Hematopoietic multipotent progenitor cell treated with erythropoietin and hydrocortisone succinate and interleukin-3 and kit ligand, for 6 days (in vitro differentiated cells): Measurements from ENCODE around the gene LRRC10B.

ENCODE experiments used
- DNase-seq: peaks from one replicate; pipeline ENCODE4 v3.0.0-alpha.2; 2015

The LRRC10B gene

DNA sequence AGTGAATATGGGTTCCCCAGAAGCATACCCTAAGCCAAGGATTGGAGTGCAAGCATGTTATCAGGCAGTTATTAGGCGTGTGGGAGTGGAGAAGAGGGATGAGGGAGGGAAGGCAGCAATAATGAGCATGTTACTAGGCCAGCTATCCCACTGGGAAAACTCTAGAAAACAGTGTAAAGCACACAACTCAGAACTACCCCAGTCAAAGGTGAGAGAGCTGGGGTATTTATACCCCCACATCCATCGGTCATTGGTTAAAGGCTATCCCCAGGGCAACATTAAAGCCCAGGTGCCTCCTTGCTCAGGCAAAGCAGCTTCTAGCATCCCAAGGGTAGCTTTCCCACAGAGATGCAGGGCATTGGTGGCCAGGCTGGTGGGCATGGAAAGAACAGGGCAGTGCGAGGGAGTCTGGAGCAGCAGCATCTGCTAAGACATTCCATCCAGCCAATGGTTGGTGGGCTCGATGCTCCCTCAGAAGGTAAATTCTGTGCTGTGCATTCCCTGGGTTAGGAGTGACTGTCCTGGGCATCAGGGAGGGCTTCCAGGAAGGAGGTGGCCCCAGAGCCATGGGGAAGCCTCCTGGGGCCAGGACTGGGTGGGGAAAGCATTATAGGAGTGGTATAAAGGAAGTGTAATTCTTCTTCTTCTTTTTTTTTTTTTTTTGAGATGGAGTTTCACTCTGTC, 21.1 kb upstream of the LRRC10B start:
- no peak for DNase-seq

DNA sequence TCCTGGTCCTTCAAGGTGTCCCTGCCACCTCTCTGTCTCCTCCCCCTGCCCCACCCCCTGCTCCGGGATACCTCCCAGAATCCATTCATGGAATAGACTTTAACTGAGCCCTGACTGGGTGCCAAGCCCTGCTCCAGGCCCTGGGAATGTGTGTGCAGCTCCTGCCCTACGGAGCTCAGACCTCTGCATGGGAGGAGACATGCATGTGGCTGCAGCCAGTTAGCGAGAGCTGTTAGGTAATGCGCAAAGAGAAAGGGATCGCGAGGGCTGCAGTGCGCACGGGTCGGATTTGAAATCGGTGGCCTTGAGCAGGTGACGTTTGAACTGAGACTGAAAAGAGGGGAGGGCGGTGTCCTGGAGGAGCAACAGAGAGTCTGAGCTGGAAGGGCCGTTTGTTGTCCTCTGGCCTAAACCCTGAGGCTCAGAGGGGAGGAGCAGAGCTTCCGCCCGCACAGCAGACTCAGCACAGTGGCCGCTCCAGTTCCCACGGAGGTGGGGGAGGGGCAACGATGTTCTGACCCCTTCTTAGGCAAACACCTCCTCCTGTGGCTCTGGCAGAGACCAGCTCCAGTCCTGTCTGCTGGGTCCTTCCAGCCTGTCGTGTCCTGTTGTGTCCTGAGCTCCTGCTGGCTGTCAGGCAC, 19.8 kb upstream of the LRRC10B start:
- no peak for DNase-seq

DNA sequence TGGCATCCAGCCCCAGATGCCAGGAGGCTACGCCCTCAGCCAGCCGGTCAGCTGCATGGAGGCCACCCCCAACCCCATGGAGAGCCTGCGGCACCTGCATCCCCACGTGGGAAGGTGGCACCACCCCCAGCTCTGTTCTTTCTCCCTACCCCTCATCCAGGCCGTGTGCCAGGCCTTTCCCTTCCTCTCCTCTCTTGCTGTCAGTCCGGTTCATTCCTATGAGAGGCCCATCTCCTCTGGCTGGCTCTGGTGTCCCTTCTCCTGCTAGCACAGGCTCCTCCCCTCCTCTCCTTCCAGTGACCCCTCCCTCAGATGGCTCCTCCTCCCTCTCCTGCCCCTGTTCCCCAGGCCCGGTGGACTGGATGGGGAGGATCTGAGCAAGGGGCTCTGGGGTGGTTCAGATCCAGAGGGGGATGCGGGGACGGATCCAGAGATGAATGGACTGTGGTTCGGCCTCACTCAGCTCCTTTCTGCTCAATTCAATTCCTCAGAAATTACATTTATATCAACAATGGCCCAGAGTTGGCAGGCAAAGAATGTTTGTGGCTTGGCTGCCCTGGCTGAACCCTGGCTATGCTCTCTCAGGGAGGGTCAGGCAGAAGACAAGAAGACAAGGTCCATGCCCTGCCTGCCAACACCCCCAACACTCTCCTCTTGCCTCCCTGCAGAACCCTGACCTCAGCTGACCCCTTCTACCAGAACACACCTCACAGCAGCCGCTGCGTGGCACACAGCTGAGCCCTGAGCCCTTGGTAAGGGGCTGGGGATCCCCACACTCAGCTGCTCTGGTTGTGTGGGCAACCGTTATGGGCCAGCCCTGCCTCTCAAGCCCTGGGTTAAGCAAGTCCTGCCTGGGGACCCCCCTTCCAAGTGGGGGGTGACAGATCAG, 18.5 kb upstream of the LRRC10B start:
- DNase-seq, result no peak

- DNase-seq, result no peak
Measured at GRCh38 chr11:61491736-61492395, 16.7 kb upstream of the LRRC10B start.

DNA sequence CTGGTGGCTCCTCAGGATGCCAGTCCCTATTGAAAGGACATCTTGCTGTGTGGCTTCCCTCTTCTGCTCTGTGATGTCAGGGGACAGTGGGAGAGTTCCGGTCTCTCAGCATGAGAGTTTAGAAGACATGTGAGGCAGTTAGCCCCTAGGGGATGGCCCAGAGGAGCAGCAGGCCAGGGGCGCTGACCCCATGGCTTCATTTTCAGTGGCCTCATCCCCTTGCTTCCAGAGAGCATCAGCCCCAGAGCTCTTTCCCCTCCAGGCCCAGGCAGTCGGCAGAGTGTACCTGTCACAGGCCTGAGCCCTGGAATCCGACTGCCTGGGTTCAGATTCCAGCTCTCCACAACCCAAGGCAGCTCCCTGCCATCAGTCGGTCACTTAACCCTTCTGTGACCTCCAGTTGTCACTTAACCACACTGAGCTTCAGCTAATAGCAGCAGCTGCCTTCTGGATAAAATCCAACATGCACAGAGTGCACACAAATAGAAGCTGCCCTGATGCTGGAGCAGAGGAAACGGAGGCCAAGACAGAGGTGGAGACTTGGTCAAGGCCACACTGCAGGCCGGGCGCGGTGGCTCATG, 14.1 kb upstream of the LRRC10B start:
- DNase-seq, result no peak

- DNase-seq, result no peak
Measured at GRCh38 chr11:61495801-61496601, 12.5 kb upstream of the LRRC10B start.

GRCh38 chr11:61496602-61497400, 11.7 kb upstream of the LRRC10B start:
- no peak for DNase-seq

DNA sequence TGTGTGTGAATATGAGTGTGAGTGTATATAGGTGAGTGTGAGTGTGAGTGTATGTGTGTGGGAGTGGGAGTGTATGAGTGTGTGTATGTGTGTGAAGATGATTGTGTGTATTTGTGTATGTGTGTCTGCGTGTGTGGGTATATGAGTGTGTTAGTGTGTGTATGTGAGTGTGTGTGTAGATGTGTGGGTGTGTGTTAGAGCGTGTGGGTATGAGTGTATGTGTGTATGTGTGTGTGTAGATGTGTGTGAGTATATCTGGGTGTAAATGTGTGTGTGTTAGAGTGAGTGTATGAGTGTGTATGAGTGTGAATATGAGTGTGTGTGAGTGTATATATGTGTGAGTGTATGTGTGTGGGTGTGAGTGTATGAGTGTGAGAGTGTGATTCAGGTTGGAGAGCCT, 11.1 kb upstream of the LRRC10B start:
- DNase-seq, result no peak

DNA sequence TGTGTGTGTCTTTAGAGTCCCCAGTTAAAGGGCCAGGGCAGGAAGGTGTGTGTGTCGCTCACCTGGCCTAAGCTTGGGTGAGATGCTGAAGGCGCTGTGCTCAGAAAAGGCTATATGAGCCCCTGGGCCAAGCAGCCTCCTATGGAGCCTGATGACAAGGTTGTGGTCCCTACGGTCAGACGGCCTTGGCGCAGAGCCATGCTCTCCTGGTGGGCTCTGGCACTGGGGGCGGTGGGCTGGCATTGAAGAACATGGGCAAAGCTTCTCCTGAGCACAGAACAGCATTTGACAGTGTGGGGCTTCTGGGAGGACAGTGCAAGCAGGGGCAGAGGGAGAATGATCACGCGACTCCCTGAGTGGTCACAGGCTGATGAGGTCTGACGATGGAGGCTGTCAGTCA, 10.7 kb upstream of the LRRC10B start:
- no peak for DNase-seq

- DNase-seq, result no peak
Measured at GRCh38 chr11:61498767-61499341, 9.7 kb upstream of the LRRC10B start.

DNA sequence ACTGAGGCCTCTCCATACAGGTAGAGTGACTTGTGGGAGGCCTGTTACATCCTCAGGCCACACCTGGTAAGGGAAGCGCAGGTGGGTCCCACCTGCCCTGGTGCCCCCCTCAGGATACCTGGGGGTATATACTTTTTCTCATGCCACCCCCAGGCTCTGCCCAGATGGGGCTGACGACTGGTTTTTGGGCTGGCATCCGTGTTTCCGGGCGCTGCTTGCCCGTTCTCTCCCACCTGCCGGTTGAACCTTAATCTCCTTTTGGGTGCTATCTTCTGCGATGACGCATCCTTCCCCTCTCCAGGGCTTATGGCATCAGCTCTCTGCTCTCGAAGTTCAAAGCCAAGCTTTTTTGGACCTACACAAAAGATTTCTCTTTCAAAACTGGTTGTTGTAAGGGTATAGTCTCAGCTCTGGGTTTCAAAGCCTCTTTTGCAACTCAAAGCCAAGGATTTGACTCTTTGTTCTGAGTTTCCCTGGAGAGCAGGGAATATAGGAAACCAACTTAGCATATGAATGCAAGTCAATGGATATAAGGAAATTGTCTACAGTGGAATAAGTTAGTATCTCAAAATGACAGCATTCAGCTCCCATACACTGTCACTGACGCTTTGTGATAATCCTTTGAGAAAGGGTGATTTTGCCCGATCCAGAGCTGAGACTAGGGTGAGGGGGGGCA, 8.6 kb upstream of the LRRC10B start:
- DNase-seq, result no peak

DNA sequence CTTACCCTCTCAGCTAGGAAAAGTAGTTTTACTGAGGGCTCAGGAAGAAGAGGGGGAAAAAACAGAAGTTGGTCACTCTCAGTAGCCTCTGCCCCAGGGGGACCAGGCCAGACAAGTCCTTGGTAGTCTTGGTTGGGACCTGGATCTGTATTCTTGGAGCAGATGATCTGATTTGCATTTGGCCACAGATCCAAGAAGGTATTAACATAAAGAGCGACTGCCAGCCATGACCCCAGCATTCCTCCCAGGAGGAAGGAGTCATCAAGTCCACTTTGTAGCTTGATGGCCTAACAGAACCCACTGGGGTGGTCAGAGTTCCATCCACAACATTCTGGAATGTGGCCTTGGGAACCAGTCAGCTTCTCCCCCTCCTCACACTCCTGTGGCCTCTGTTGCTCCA, 6.0 kb upstream of the LRRC10B start:
- DNase-seq, result no peak

- no peak for DNase-seq
Measured at GRCh38 chr11:61503135-61503770, 5.3 kb upstream of the LRRC10B start.

DNA sequence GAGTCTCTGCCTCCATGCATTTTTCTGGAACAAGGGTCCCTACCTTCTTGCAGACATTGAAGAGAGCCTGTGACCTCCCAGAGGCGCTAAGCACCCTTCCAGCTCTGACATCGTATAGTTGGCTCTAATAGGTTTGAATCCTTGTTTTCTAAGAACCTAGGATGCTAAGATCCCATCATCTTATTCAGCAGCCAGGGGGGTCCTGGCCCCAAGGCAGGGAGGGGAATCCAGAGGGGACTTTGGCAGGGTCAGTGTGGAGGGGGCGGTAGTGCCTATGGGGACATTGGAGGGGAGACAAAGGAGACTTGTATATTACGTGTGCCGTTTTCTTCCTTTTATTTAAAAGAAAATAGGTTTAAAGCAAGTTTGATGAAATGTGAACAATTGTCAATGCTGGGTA, 3.4 kb upstream of the LRRC10B start:
- DNase-seq, result no peak

- no peak for DNase-seq
Measured at GRCh38 chr11:61505640-61506155, 2.9 kb upstream of the LRRC10B start.

DNA sequence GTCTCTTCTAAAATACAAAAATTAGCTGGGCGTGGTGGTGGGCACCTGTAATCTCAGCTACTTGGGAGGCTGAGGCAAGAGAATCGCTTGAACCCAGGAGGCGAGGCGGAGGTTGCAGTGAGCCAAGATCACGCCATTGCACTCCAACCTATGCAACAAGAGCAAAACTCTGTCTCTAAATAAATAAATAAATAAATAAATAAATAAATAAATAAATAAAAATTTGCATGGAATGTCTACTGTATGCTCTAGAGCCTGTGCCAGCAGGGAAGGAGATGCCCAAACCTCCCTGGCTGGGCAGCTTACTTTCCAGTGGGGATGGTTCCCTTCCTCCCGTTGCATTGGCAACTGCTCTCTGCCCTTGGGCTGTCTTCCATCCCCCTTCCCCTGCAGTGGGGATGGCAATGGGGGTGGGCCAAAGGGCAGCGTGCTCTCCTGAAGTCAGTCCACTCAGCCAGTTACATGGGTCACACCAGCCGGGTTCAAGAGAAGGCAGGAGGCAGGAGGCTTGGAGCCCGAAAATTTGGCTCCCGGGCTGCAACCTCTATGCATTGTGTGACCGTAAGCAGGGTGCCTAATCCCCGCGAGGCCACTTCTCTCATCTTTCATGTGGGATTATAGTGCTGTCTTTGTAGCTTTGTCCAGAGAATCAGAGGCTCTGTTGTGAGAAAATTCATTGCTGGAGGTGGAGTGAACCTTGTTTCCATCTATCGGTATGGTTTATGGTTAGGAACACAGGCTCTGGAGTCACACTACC, 1.4 kb upstream of the LRRC10B start:
- no peak for DNase-seq

DNA sequence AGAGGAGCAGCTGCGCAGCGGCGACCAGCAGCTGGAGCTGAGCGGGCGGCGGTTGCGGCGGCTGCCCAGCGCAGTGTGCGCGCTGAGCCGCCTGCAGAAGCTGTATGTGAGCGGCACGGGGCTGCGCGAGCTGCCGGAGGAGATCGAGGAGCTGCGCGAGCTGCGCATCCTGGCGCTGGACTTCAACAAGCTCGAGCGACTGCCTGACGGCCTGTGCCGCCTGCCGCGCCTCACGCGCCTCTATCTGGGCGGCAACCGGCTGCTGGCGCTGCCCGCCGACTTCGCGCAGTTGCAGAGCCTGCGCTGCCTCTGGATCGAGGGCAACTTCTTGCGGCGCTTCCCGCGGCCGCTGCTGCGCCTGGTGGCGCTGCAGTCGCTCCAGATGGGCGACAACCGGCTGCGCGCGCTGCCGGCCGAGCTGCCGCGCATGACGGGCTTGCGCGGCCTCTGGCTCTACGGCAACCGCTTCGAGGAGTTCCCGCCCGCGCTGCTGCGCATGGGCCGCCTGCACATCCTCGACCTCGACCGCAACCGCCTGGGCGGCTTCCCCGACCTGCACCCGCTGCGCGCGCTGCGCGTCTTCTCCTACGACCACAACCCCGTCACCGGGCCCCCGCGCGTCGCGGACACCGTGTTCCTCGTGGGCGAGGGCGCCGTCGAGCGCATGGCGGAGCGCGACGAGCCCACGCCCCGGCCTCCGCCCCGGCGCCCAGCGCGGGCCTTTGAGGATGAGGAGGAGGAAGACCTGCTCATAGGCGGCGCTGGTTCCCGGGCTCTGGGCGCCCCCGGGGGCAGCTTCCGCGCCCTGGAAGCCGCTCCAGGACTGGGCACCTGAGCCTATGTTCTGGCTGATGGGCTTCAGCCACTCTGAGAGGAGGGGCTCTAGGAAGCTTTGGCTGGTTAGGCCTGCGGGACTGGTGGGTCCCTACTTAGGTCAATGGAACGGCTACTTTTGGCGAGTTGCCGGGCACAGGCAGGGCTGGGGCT, 787 bp downstream of the LRRC10B start:
- DNase-seq, result peak; percentile 90
